ENCODE data around the gene GPA33.

The GPA33 gene

DNA sequence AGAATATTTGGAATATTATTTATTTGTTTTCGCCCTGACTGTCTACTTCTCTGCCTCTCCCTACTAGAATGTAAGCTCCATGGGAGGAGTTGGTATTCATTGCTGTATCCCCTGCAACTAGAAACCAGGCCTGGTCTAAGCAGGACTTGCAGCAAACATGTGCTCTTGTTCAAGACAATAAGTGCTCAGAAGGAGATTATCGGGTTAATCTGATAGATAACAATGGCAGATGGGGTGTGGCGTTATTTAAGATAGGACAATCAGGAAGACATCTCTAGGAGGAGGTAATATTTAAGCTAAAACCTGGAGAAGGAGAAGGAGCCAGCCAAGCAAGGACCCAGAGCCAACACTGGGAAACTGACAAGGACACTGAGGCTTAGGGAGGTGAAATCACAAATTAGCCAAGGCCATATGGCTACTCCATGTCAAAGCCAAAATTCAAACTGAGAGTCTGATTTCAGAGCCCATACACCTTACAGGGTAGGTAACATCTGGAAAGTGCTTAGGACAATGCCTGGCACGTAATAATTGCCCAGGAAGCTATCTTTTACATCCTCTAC lies 45.2 kb upstream of the GPA33 start:
- DNase-seq: no peak
- ChIA-PET CTCF (interaction anchor here (1.0 to 2.1 kb wide), 6 partner anchors 9 to 399 kb away, joined by 3 to 8 read pairs (median 4); no protein-coding TSS in a partner anchor), POLR2A (interaction anchor here (0.7 kb wide), 1 partner anchor 201 kb away, joined by 3 read pairs; no protein-coding TSS in a partner anchor)
- peaks cover 20 to 34% (median 27%) of the 10 kb centered on the region in 4 experiments for H3K4me1 ChIP-seq (ENCODE audit: control extremely low read depth in 1 of 4, control insufficient read depth in 4 of 4, insufficient read depth in 4 of 4, low read length in 3 of 4)
- H3K9me3 ChIP-seq (ENCODE audit: control extremely low read depth in 1 of 5, control insufficient read depth in 4 of 5, insufficient read depth in 2 of 5, low read depth in 1 of 5, low read length in 4 of 5): peaks cover 0 to 2% (median 0%) of the 10 kb centered on the region in 5 experiments
- H3K27me3 ChIP-seq (replicated peaks in 2 of 5; ENCODE audit: control insufficient read depth in 4 of 5, insufficient read depth in 5 of 5, low read length in 4 of 5): no peaks in the 10 kb centered on the region
- H3K27ac ChIP-seq (ENCODE audit: insufficient read depth in 1 of 2, low read depth in 1 of 2, low read length in 2 of 2, poor library complexity in 1 of 2, severe bottlenecking in 2 of 2): no peak overlapping the region
- no peaks in the 10 kb centered on the region for H3K36me3 ChIP-seq (ENCODE audit: control insufficient read depth in 4 of 4, insufficient read depth in 4 of 4, low read length in 3 of 4)
- H3K4me3 ChIP-seq (ENCODE audit: control insufficient read depth in 1 of 7, extremely low read depth in 1 of 7, insufficient read depth in 4 of 7, low read depth in 2 of 7, low read length in 6 of 7): no peak overlapping the region
- 87% methylated on average over 2 of the region's 4 CpGs for WGBS (ENCODE audit: insufficient coverage)

- Histone ChIP-seq H3K9me3 (ENCODE audit: control extremely low read depth in 1 of 5, control insufficient read depth in 4 of 5, insufficient read depth in 2 of 5, low read depth in 1 of 5, low read length in 4 of 5) (peaks cover 0 to 2% (median 0%) of the 10 kb centered on the region in 5 experiments), H3K4me3 (ENCODE audit: control insufficient read depth in 1 of 7, extremely low read depth in 1 of 7, insufficient read depth in 4 of 7, low read depth in 2 of 7, low read length in 6 of 7) (peak overlapping the region in 2 of 7 experiments; percentile 6 to 30), H3K27me3 (replicated peaks in 2 of 5; ENCODE audit: control insufficient read depth in 4 of 5, insufficient read depth in 5 of 5, low read length in 4 of 5) (no peaks in the 10 kb centered on the region), H3K4me1 (ENCODE audit: control extremely low read depth in 1 of 4, control insufficient read depth in 4 of 4, insufficient read depth in 4 of 4, low read length in 3 of 4) (peaks cover 26 to 54% (median 38%) of the 10 kb centered on the region in 4 experiments), H3K36me3 (ENCODE audit: control insufficient read depth in 4 of 4, insufficient read depth in 4 of 4, low read length in 3 of 4) (peaks cover 0 to under 1% (median 0%) of the 10 kb centered on the region in 4 experiments), H3K27ac (ENCODE audit: insufficient read depth in 1 of 2, low read depth in 1 of 2, low read length in 2 of 2, poor library complexity in 1 of 2, severe bottlenecking in 2 of 2) (no peak overlapping the region)
- DNase-seq: peak; percentile 28 to 74 (median 62)
- 63% methylated on average over 5 of the region's 8 CpGs for WGBS (ENCODE audit: insufficient coverage)
- POLR2A ChIA-PET: interaction anchor here (0.6 to 0.9 kb wide), 3 partner anchors 87 to 138 kb away, joined by 3 to 5 read pairs (median 3); partner anchors contain the start of gene POU2F1
- CTCF ChIA-PET: interaction anchor here (0.9 to 14.8 kb wide), 3 partner anchors 39 to 87 kb away, joined by 3 to 136 read pairs (median 4); no protein-coding TSS in a partner anchor
These were observed 42.3 kb upstream of the GPA33 start for GRCh38 chr1:167132301-167133010.

DNA sequence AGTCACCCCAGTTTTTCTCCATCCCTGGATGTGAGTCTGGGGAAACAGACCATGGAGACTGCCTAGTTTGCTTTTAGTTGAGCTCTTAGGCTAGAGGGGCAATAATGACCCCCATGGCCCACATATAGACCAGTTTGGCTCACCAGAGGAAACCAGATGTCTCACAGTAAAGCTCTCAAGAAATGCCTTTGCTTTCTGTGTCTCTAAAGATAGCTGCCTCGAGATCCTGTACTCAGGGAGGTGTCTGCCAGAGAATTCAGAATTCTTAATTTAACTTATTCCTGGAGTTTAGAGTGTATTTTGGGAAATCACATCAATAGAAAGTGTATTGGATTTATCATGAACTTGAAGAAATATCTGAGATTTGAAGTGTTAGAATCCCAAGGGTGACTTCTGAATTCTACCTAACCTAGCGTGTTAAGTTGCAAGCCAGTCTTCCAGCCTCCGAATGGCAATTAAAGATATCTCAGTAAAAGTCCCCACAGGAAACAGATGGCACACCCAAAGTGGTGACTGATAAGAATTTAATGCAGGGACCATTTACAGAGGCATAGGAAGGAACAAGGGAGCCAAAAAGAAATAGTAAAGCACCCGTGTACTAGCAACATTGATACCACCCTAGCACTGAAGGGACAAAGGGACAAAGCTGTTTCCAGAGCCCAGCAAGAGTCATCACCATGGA lies 40.8 kb upstream of the GPA33 start:
- H3K4me3 ChIP-seq (ENCODE audit: control insufficient read depth in 1 of 7, extremely low read depth in 1 of 7, insufficient read depth in 4 of 7, low read depth in 2 of 7, low read length in 6 of 7): peak overlapping the region in 5 of 7 experiments; percentile 11 to 54 (median 19)
- peak; percentile 92 to 98 (median 97) for DNase-seq
- 0% methylated on average over 2 of the region's 4 CpGs for WGBS (ENCODE audit: insufficient coverage)
- peak overlapping the region in 1 of 2 experiments; percentile 57 for H3K27ac ChIP-seq (ENCODE audit: insufficient read depth in 1 of 2, low read depth in 1 of 2, low read length in 2 of 2, poor library complexity in 1 of 2, severe bottlenecking in 2 of 2)
- H3K36me3 ChIP-seq (ENCODE audit: control insufficient read depth in 4 of 4, insufficient read depth in 4 of 4, low read length in 3 of 4): peaks cover 0 to 16% (median 0%) of the 10 kb centered on the region in 4 experiments
- POLR2A ChIA-PET: interaction anchor here (1.0 to 1.6 kb wide), 2 partner anchors 10 to 130 kb away, joined by 3 to 5 read pairs; no protein-coding TSS in a partner anchor
- CTCF ChIA-PET: interaction anchor here (1.1 to 14.8 kb wide), 4 partner anchors 38 to 100 kb away, joined by 3 to 136 read pairs (median 6); partner anchors contain the start of gene POU2F1
- no peaks in the 10 kb centered on the region for H3K9me3 ChIP-seq (ENCODE audit: control extremely low read depth in 1 of 5, control insufficient read depth in 4 of 5, insufficient read depth in 2 of 5, low read depth in 1 of 5, low read length in 4 of 5)
- no peaks in the 10 kb centered on the region for H3K27me3 ChIP-seq (replicated peaks in 2 of 5; ENCODE audit: control insufficient read depth in 4 of 5, insufficient read depth in 5 of 5, low read length in 4 of 5)
- peaks cover 26 to 54% (median 35%) of the 10 kb centered on the region in 4 experiments for H3K4me1 ChIP-seq (ENCODE audit: control extremely low read depth in 1 of 4, control insufficient read depth in 4 of 4, insufficient read depth in 4 of 4, low read length in 3 of 4)

- H3K4me1 ChIP-seq (ENCODE audit: control extremely low read depth in 1 of 4, control insufficient read depth in 4 of 4, insufficient read depth in 4 of 4, low read length in 3 of 4): peaks cover 26 to 49% (median 33%) of the 10 kb centered on the region in 4 experiments
- H3K4me3 ChIP-seq (ENCODE audit: control insufficient read depth in 1 of 7, extremely low read depth in 1 of 7, insufficient read depth in 4 of 7, low read depth in 2 of 7, low read length in 6 of 7): no peak overlapping the region
- 89% methylated on average over 17 of the region's 17 CpGs for WGBS (ENCODE audit: insufficient coverage)
- H3K27me3 ChIP-seq (replicated peaks in 2 of 5; ENCODE audit: control insufficient read depth in 4 of 5, insufficient read depth in 5 of 5, low read length in 4 of 5): no peaks in the 10 kb centered on the region
- ChIA-PET POLR2A (no interaction called here), CTCF (interaction anchor here (0.7 to 14.8 kb wide), 8 partner anchors 9 to 218 kb away, joined by 3 to 136 read pairs (median 3); no protein-coding TSS in a partner anchor)
- DNase-seq: peak in 2 of 3 donors; percentile 45
- H3K36me3 ChIP-seq (ENCODE audit: control insufficient read depth in 4 of 4, insufficient read depth in 4 of 4, low read length in 3 of 4): peaks cover 0 to 21% (median 0%) of the 10 kb centered on the region in 4 experiments
- H3K9me3 ChIP-seq (ENCODE audit: control extremely low read depth in 1 of 5, control insufficient read depth in 4 of 5, insufficient read depth in 2 of 5, low read depth in 1 of 5, low read length in 4 of 5): no peaks in the 10 kb centered on the region
- no peak overlapping the region for H3K27ac ChIP-seq (ENCODE audit: insufficient read depth in 1 of 2, low read depth in 1 of 2, low read length in 2 of 2, poor library complexity in 1 of 2, severe bottlenecking in 2 of 2)
These were observed 38.4 kb upstream of the GPA33 start for GRCh38 chr1:167128261-167129227.

- no peak overlapping the region for H3K27ac ChIP-seq (ENCODE audit: insufficient read depth in 1 of 2, low read depth in 1 of 2, low read length in 2 of 2, poor library complexity in 1 of 2, severe bottlenecking in 2 of 2)
- peaks cover 24 to 43% (median 32%) of the 10 kb centered on the region in 4 experiments for H3K4me1 ChIP-seq (ENCODE audit: control extremely low read depth in 1 of 4, control insufficient read depth in 4 of 4, insufficient read depth in 4 of 4, low read length in 3 of 4)
- POLR2A ChIA-PET: no interaction called here
- H3K9me3 ChIP-seq (ENCODE audit: control extremely low read depth in 1 of 5, control insufficient read depth in 4 of 5, insufficient read depth in 2 of 5, low read depth in 1 of 5, low read length in 4 of 5): no peaks in the 10 kb centered on the region
- no peak overlapping the region for H3K4me3 ChIP-seq (ENCODE audit: control insufficient read depth in 1 of 7, extremely low read depth in 1 of 7, insufficient read depth in 4 of 7, low read depth in 2 of 7, low read length in 6 of 7)
- peaks cover 0 to 21% (median 0%) of the 10 kb centered on the region in 4 experiments for H3K36me3 ChIP-seq (ENCODE audit: control insufficient read depth in 4 of 4, insufficient read depth in 4 of 4, low read length in 3 of 4)
- no peaks in the 10 kb centered on the region for H3K27me3 ChIP-seq (replicated peaks in 2 of 5; ENCODE audit: control insufficient read depth in 4 of 5, insufficient read depth in 5 of 5, low read length in 4 of 5)
- no peak for DNase-seq
- 94% methylated on average over 3 of the region's 5 CpGs for WGBS (ENCODE audit: insufficient coverage)
- CTCF ChIA-PET: interaction anchor here (1.0 to 14.8 kb wide), 7 partner anchors 10 to 141 kb away, joined by 3 to 136 read pairs (median 3); no protein-coding TSS in a partner anchor
These were observed 37.5 kb upstream of the GPA33 start for GRCh38 chr1:167127661-167128060.

DNA sequence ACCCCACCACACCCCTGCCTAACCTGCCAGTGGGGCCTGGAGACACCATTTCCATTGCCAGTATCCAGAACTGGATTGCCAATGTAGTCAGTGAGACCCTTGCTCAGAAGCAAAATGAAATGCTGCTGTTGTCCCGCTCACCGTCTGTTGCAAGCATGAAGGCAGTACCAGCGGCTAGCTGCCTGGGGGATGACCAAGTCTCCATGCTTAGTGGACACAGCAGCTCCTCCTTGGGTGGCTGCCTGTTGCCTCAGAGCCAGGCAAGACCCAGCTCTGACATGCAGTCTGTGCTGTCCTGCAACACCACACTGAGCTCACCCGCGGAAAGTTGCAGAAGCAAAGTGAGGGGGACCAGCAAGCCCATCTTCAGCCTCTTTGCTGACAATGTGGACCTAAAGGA lies 37.1 kb upstream of the GPA33 start:
- DNase-seq: no peak
- 100% methylated on average over 3 of the region's 5 CpGs for WGBS (ENCODE audit: insufficient coverage)
- POLR2A ChIA-PET: no interaction called here
- Histone ChIP-seq H3K4me3 (ENCODE audit: control insufficient read depth in 1 of 7, extremely low read depth in 1 of 7, insufficient read depth in 4 of 7, low read depth in 2 of 7, low read length in 6 of 7) (no peak overlapping the region), H3K27ac (ENCODE audit: insufficient read depth in 1 of 2, low read depth in 1 of 2, low read length in 2 of 2, poor library complexity in 1 of 2, severe bottlenecking in 2 of 2) (no peak overlapping the region), H3K36me3 (ENCODE audit: control insufficient read depth in 4 of 4, insufficient read depth in 4 of 4, low read length in 3 of 4) (peaks cover 0 to 21% (median 0%) of the 10 kb centered on the region in 4 experiments), H3K4me1 (ENCODE audit: control extremely low read depth in 1 of 4, control insufficient read depth in 4 of 4, insufficient read depth in 4 of 4, low read length in 3 of 4) (peaks cover 19 to 39% (median 28%) of the 10 kb centered on the region in 4 experiments), H3K27me3 (replicated peaks in 2 of 5; ENCODE audit: control insufficient read depth in 4 of 5, insufficient read depth in 5 of 5, low read length in 4 of 5) (no peaks in the 10 kb centered on the region), H3K9me3 (ENCODE audit: control extremely low read depth in 1 of 5, control insufficient read depth in 4 of 5, insufficient read depth in 2 of 5, low read depth in 1 of 5, low read length in 4 of 5) (no peaks in the 10 kb centered on the region)
- CTCF ChIA-PET: interaction anchor here (0.7 to 14.8 kb wide), 7 partner anchors 8 to 84 kb away, joined by 3 to 136 read pairs (median 3); no protein-coding TSS in a partner anchor

All from common myeloid progenitor, CD34-positive (primary cell).